Superior temporal gyrus (tissue), 1 donor: ENCODE data around the gene MYOCD.

ENCODE experiments used
- DNase-seq: peaks from one replicate; pipeline ENCODE4 v3.0.0-alpha.2; 2016; ENCODE audit errors: extremely low spot score

The MYOCD gene

DNA sequence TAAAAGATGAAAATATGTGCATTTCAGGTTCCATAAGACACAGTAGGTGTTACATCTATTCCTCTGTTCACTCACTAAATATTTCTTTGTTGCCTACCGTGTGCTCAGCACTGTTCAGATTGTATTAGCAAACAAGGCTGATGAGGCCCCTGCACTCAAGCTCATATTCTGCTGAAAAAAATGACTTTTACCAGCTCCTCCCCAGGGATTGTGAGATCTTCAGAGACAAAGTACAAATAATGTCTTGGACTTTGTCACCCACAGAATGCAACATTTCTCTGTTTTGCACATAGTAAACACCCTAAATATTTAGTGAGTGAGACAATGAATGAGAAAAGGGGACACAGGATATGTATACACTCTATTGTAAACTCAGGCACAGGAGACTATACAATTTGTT, 21.9 kb upstream of the MYOCD start:
- DNase-seq, result no peak

DNA sequence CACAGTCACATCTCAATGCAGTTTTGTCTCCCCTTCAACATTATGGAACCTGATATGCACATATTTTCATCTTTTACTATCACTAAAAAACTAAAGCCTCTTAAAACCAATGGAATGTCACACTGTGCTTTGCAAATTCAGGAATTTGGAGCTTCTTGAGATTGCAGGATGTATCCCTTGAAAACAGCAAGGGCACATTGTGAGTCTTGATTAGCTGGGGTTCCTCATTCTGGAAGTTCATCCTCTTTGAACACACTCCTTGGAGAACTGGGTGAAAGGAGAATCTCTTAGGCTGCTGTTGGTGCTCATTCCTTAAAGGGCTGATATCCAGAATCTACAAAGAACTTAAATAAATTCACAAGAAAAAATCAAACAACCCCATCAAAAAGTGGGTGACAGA, 21.1 kb upstream of the MYOCD start:
- DNase-seq, result no peak

DNA sequence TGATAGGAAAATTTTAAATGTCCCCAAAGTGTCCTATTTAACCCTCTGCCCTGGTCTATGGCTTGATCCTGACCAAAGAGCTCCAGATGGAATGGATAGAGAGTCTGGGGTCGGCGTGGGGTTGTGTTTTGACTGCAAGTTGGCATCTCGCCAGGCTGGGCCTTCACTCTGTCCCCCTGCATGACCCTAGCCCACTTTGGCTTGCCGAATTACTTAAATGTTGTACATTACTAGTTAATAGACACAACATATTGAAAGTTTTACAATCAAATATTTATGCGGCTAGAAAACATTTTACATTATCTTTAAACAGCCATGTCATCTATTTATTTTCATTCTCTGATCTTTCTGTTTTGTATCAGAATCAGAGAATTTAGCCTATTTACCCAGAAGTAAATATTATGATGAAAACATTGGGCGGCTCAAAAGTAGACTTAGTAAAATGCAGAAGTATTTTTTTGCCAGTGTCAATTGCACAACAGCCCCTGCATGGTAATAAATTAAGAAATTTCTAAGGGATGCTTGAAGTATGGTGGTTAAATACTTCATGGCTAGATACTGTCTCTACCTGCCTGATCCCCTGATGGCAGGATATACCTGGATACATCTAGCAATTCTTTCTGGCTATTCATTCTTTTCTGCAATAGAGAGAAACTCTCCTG, 18.8 kb upstream of the MYOCD start:
- no peak for DNase-seq

DNA sequence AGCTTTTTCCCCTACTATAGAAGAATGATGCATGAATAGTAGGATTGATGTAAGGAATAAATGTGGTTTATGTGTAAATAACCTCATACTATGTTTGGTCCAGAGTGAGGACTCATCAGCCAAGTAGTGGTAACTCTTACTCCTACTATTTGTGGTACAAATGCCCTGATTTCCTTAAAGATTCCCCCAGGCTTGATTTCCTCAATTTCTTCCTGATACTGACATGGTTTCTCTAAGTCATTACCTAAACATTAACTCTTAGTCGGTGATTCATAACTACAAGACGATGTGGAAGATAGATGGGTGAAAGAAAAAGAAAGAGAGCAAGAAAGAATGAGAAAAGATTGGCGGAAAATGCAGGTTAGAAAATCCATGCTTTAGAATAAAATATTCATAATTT, 17.2 kb upstream of the MYOCD start:
- no peak for DNase-seq

DNA sequence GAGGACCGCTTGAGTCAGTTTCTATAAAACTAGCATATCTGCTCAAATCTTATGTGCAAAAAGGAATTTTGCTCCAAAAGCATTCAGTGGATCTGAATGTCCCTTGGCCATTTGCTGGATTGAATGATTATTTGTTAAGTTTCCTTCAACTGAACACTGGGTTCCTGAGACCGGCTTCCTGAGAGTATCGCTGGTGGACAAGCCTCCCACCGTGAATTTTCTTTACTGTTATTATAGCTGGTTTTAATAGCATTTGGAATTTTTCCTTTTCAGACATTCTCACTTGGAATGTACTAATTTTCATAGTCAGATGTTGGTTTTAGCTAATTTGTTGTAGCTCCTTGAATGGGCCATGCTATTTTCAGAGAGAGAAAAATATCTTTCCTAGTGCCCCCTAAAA, 9.8 kb upstream of the MYOCD start:
- DNase-seq, result no peak

DNA sequence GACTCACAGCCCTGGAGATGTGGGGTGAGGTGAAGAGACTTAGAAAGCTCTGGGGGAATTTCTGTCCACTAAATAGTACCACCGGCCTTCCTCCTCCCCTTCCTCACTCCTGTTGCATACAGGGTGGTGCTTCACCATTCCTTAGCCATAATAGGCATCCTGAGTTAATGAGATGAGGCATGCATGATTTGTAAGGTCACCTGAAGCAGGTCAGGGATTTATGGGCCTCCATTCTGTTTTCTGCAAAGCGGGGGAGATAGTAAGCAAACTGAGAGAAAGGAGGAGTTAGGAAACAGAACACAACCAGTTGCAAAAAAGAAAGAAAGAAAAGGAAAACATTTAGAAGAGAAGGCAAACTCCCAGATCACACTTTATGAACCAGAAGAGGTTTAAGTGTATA, 9.3 kb upstream of the MYOCD start:
- DNase-seq, result no peak

DNA sequence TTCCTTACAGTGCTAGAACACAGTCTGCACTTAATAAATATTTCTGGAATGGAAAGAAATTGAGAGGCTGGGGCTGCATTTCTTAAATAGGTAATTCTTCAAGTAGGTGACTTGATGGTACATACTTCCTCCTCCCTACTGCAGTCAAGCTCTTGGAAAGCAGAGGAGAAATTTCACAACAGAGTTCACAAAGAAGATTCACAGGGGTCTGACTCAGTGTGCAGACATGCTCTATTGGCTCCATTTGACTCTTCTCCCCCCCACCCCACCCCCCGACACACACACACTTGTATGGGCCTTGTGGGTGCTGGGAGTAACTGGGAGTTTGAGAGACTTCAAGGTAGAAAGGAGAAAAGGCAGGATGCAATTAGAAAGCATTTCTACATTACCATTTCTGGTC, 6.2 kb upstream of the MYOCD start:
- no peak for DNase-seq

DNA sequence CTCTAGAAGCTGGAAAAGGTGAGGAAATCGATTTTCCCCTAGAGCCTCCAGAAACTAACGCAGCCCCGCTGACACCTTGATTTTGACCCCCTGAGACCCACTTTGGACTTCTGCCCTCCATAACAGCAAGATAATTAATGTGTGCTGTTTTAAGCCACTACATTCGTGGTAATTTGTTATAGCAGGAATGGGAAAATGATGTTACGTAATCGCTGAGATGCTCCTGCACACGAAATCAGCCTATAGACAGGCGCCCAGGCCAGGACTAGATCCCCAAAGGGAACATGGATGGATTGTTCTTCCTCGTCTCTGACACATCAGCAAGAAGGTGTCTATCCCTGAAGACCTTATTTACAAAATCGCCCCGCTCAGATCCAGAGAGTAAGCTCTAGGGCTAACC, 1.4 kb upstream of the MYOCD start:
- DNase-seq, result no peak

DNA sequence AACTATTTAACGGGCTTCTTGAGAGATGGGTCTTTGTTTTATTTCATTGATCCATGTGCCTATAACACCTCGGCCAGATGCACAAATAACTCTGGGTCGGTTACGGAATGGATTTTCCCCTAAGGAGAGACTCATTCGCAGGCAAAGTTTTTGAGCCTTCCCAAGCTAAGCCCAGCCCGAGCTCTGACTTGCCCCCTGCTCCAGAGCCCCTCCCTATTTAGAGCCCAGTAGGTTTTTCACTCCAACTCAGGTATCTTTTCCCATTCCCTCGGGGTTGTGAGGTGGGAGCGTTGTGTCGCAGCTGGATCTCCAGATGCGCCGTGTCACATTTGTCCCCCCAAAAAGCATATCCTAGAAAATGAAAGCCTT, 812 bp upstream of the MYOCD start:
- DNase-seq, result no peak

DNA sequence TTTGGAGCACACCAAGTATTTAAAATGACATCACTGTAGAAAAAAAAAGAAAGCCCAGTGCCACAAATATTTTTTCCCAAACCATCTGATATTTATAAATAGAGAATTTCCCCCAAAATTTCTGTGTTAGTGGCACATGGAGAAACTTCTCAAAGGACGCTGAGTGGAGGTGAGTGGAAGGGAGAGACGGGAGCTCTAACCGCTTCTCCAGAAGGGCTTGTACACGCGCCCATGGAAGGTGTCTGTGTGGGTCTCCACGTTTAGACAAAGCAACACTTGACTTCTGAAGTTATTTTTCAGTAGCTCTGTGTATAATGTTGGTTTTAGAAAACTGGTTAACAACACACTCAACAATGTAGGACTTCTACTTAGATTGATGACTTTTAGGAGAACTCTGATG, 1.0 kb downstream of the MYOCD start:
- no peak for DNase-seq

DNA sequence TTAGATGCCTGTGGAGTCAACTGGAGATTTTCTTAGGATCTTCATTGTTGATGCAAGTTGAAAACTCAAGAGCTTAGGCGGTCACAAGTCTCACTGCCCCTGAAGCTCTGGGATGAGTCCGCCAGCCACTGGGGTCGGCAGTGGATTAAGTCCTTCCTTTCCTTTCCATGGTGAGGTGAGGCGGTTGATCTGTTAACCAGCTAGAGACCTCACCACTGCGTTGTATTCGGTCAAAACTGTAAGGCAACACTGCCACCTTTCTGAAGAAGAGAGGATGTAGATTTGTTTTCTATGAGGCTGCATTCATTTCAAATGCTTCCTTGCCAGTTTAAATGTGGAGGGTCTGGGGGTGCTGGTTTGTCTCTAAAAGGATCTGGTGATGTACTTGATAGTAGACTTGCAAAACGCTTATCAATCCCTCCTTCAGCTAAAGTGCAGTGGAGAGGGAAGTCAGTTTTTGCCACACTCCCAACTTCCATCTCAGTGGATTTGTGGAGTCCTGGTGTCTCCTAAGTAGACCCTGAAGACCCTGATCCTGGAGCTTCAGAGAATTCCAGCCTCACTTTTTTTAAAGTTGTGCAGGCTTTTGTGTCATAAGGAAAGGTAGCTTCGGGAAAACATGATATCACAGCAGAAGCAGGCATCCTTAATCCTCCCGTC, 1.7 kb downstream of the MYOCD start:
- peak; percentile 62 for DNase-seq

DNA sequence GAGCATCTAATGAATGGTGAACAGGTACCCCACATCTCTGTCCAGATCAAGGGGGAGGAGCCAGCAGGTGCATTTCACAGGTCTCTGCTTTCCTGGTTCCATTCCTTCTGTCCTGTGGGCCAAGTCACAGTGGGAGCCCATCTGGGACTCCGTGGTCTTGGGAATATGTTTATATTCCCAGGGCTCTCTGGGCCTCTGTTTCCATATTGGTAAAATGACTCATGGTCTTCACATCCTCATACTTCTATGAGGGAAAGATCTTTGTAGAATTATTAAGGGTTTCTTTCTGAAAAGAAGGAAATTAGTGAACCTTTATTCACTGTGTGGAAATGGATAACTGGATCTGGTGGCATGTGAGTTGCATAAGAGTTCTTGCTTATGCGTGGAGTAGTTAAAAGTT, 6.2 kb downstream of the MYOCD start:
- no peak for DNase-seq

DNA sequence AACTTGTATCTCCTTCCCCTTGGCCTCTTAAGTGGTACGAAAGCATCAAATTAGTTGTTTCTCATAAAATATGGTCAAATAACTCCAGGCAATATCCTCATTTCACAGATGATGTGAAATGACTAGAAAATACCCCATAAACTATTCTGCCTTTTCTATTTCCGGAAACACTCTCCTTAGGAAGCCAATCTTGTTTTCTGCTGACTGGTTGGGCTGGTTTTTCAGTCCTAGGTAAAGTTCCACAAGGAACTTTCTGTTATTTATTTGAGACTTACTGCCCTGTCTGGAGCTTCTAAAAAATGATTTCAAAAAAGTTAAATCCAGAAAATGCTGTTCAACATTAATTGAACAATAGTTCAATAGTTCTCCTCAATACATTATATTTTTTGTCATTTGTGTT, 7.3 kb downstream of the MYOCD start:
- no peak for DNase-seq

DNA sequence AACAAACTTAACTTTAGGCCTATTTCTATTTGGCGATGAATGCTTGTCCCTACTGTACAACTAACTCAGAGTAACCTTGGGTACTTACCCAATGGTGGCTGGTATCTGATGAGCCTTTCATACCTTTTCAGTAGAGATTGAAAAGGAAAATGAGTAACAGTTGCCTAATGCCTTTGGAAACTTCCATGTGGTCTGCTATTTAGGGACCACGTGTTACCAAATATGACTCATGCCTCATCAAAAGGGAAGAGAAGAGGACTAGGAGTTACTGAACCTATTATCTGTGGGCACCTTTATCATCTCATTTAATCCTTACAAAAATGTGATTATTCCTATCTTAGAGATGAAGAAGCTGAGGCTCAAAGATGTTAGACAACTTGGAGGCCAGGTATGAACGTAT, 8.1 kb downstream of the MYOCD start:
- no peak for DNase-seq

DNA sequence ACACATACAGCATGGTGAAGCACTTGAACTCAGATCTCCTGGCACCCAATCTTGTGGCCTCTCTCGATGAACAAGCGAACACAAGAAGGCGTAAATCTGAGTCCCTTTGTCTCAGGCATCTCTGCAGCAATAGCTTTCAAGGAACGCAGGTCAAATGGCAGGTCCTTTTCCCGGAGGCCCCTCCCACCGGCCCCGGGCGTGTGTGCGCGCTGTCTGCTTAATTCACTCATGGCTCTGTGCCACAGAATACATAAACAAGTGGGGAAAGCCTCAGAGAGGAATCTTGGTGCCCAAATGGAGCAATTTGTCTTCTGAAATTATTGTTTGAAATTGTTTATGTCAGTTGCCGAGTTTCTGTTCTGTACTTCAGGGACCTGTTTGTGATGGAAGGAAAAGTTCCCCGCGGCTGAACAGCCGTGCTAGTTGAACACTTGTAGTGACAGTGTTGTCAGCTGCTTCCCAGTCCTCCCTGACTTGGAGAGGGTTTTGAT, 14.8 kb downstream of the MYOCD start:
- DNase-seq, result no peak

DNA sequence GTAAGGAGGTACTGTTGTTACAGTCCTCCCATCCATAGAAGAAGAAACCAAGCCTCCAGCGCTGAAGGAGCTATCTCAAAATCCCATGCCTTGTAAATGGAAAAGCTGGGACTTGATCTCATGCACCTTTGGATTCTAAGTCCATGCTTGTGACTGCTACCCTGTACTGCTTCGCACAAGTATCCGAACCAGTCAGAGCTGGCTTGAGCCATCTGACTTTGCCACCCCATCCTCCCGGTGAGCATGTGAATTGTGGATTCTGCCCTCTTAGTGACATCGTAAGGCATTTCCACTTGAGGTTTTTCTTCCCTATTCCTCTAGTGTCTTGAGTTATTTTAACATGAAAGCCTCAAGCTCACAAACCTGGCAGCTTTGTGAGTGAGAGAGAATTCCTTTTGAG, 15.3 kb downstream of the MYOCD start:
- DNase-seq, result no peak

DNA sequence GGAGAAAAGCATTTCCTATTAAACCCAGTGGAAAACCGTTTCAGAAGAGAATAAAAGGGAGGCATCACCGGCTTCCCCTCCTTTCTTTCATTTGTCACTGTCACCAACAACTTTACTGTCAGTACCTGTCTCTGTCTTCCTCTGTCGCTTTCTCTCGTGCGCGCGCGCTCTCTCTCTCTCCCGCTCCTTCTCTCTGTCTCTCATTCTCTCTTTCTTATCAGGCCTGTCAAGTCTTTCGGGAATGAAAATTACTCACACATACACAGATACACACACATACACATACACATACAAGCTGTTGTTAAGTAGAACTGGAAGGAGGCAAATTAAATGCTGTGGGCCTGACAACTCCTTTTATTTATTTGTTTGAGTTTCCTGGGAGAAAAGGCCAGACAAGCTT, 17.6 kb downstream of the MYOCD start:
- no peak for DNase-seq

DNA sequence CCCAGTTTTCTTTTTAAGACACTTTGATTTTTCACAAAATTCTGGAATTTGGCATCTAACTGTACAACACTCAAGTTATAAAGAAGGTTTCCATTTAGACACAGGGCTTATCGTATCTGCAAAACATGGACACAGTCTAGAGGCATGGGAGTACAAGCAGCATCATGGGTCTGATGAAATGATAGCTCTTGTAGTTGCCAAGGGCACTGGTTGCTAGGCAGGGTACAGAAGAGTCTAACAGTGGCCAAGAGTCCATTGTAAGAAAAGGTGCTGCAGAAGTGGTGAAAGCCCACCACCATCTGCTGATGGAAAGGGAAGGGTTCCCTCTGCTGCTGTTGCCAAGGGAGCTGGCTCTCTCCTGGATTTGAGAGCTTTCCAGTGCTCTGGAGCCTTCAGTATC, 20.8 kb downstream of the MYOCD start:
- DNase-seq, result no peak

DNA sequence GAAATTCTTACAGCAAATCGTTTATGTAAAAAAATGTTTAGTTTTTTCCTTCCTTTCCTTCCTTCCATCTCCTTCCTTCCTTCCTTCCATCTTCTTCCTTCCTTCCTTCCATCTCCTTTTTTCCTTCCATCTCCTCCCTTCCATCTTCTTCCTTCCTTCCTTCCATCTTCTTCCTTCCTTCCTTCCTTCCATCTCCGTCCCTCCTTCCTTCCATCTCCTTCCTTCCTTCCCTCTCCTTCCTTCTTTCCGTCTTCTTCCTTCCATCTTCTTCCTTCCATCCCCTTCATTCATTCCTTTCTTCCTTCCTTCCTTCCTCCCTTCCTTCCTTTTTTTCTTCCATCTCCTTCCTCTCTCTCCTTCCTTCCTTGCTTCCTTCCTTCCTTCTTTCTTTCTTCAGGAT, 22.7 kb downstream of the MYOCD start:
- DNase-seq, result no peak

DNA sequence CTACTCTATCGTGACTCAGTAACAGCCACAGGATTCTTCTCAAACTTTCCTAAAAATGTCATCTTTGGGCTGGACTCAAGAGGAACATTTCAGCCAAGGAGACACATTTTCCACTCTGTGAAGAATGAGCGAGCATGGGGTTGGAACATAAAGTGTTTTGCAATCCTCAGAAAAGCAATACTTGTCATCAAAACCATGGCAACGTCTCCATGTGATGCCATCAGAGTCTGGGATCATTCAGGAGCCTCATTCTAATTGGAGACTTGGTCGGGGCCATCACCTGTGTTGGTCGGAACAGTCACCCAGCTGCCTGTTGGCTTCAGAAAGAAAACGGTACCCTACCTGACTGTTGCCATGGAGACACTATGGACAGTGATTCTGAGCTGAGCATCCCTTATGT, 25.5 kb downstream of the MYOCD start:
- DNase-seq, result no peak

DNA sequence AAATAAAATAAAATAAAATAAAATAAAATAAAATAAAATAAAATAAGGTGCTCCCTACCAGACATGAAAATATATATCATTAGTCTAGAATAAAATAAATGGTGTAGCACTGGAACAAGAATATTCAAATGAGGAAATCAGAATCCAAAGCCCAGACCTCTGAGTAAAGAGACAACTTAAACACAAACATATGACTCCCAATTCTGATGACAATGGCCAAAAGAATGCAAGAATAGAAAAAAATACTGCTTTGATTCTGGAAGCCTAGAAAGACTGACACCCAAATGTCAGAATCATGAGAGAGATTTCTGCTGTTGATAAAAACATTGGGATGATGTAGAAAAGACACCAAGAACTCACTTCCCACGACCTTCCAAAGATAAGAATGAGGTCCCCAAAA, 27.9 kb downstream of the MYOCD start:
- no peak for DNase-seq

DNA sequence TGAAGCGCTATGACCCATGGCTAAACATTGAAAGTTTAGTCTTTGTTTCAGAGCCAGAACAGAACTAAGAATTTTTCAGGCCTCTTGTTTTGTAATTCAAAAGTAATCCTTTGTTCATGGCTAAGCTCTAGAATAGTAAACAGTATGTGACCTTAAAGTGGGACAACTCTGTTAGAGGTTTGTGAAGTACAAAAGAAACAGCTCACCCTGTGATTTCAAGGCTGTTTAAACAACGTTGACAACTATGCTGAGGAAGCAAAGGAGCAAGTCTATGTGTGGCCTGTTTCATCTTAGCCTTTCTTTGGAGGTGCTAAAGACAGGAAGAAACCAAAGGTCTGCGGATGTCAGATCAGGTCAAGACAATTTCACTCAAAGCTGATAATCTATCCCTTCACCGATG, 40.4 kb downstream of the MYOCD start:
- DNase-seq, result no peak

DNA sequence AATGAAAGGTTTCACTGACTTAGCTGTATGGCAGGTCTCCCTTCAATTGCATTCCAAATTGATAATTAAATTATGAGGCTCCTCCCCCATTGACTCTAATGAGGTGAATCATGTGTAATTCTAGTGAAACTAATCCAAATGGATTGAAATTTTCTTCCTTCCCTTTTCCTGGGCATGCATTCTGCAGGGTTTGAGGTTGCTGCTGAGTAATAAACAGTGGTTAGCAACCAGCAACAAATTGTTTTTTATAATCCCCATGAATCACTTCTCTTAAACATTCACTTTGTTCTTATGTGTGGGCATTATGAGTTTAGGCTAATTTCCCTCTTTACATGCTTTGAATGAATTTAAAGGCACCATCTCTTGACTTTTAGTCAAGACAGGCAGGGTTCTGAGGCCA, 43.4 kb downstream of the MYOCD start:
- no peak for DNase-seq

DNA sequence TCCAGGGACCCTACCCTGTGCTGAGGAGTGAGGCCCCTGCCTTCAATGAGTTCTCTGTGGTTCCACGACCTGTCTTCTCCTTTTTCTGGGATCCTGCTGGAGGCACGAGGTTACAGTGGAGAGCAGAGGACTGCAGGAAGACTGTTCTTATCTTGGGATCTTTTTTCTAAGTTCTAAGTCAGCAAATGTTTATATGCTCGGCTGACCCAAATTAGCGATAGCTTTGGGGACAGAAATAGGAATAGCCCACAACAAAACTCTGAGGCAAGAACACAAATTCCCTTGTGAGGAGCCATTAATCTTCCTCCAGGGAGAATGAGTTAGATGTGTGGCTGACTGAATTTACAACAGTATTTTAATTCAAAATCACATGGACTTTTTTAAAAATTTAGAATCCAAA, 46.7 kb downstream of the MYOCD start:
- no peak for DNase-seq
